Pancreas (tissue), 10 donors: Measurements from ENCODE around the gene PITRM1. TPM values are rescaled to one million over a fixed set of nuclear protein-coding genes. Genes with fewer than 3 reads are reported as not detected.
"Not testable (repeated sequence)": the region's sequence is repeated elsewhere in the genome, so short reads cannot be mapped to it uniquely, and the experiment has no call there.

Source experiments
- ATAC-seq, 4 donors: fragments of 200-7000 bp; cut with Tn5 transposase; one replicate each; pipeline versions ENCODE4 v1.8.0 to v1.9.1; 2020; ENCODE audit warnings: mild to moderate bottlenecking in 4 of 4, moderate library complexity in 4 of 4
- DNase-seq, 6 donors: peaks; one replicate each; pipeline ENCODE4 v3.0.0-alpha.2; 2020
- FAIRE-seq: peaks from 2 replicates; lab custom pipeline; 2012; peaks lifted over from hg19 to GRCh38; lab: Jason Lieb, UNC
- H3K27ac ChIP-seq, 4 donors: fragments of 200-600 bp; sonication (generic); 1 replicate in 3 of 4; 2 replicates in 1 of 4; pipeline versions ENCODE4 v1.5.0 to v1.8.0; 2020
- H3K27me3 ChIP-seq, 4 donors: fragments of 200-600 bp; one replicate each; pipeline ENCODE4 v1.8.0; 2021
- H3K36me3 ChIP-seq, 3 donors: fragments of 200-600 bp; sonication (generic) in 1 of 3; one replicate each; pipeline versions ENCODE4 v1.5.0 to v1.8.0; 2020 to 2021
- H3K4me1 ChIP-seq, 3 donors: fragments of 200-600 bp; one replicate each; pipeline ENCODE4 v1.8.0; 2021
- H3K4me3 ChIP-seq, 4 donors: fragments of 200-600 bp; sonication (generic) in 2 of 4; one replicate each; pipeline versions ENCODE4 v1.5.0 to v1.8.0; 2020 to 2021
- H3K9me3 ChIP-seq, 4 donors: fragments of 200-600 bp; one replicate each; pipeline ENCODE4 v1.8.0; 2021
- WGBS, 2 donors: extraction: QIAGEN DNeasy Blood & Tissue Kit; methylation state at CpG; one replicate each; pipeline ENCODE4 v1.1.7; 2013; 5-methylcytosine and 5-hydroxymethylcytosine counted together
- intact Hi-C, 3 donors: fragments of 100-400 bp; cut with DNase I; formaldehyde crosslinking; loops; one replicate each; pipeline versions ENCODE4 v1.11.1 to v1.14.2; 2022
- polyA plus RNA-seq, 2 donors: library from polyadenylated mRNA; stranded (reverse); fragments of 200-250 nt; gene quantifications; one replicate each; pipeline ENCODE4 v1.2.3, GENCODE V29; 2013
- total RNA-seq, 6 donors: library from RNA; stranded (reverse); fragmentation: NEBNext Ultra II Directional in 4 of 6; extraction: Animal tissue kit (Norgen Biotek cat#: 25700) in 4 of 6; gene quantifications; one replicate each; pipeline versions ENCODE4 v1.2.1 to v1.2.4, GENCODE V29; 2021 to 2023
- TF ChIP-seq, protein P1 (sequence below), 4 donors: fragments of 200-600 bp; sonication (generic) in 3 of 4; IDR thresholded peaks; one replicate each; pipeline versions ENCODE4 v1.5.0 to v1.8.0; 2021; ENCODE audit warnings: antibody characterized with exemption in 4 of 4
- donor health status: healthy with polysubstance abuse.
- donor health status: DM: no; HTN: no; CAD: no; lungs with moderate emphysema.
- donor health status: DM: no; HTN: no; CAD: no.
- donor health status: control.
- donor health status: control.
- donor health status: Bipolar disorder and iron deficiency.
- donor health status: DM: yes; HTN: yes; CAD: no.
- donor health status: DM: no; HTN: no; CAD: no.
- donor health status: DM: no; HTN: no; CAD: no.
- donor health status: DM: yes; HTN: yes; CAD: no.

The PITRM1 gene
- total and polyA plus RNA-seq, 8 donors: 24.7 to 73.6 (median 31.5) TPM

DNA sequence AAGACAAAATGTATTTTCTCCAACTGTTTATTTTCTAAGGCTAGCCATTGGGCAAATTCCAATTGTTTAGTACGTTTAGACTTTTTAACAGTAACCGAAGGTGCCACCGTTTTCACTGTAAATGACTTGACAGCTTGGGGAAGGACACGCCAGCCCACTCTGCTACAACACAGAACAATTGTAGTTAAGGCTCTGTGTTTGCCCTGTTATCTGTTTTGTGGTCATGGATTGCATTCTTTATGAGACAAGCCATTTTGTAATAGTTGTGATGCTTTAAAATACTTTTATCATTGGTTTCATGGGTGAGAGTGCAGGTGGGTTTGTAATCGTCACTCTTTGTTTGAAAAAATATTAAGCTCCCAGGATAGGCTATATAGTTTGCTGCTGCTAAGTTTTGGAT, 6.6 kb upstream of the PITRM1 start:
- ATAC-seq (no peak), FAIRE-seq (no peak), DNase-seq (no peak)
- intact Hi-C loops: no loop called here
- Histone ChIP-seq H3K27me3 (no peaks in the 10 kb centered on the region), H3K27ac (no peak overlapping the region), H3K9me3 (no peaks in the 10 kb centered on the region), H3K4me3 (no peak overlapping the region), H3K4me1 (no peaks in the 10 kb centered on the region), H3K36me3 (no peaks in the 10 kb centered on the region)
- WGBS, 2 donors: 56 to 64% methylated on average over 5 of the region's 5 CpGs
- TF ChIP-seq, protein P1, sequence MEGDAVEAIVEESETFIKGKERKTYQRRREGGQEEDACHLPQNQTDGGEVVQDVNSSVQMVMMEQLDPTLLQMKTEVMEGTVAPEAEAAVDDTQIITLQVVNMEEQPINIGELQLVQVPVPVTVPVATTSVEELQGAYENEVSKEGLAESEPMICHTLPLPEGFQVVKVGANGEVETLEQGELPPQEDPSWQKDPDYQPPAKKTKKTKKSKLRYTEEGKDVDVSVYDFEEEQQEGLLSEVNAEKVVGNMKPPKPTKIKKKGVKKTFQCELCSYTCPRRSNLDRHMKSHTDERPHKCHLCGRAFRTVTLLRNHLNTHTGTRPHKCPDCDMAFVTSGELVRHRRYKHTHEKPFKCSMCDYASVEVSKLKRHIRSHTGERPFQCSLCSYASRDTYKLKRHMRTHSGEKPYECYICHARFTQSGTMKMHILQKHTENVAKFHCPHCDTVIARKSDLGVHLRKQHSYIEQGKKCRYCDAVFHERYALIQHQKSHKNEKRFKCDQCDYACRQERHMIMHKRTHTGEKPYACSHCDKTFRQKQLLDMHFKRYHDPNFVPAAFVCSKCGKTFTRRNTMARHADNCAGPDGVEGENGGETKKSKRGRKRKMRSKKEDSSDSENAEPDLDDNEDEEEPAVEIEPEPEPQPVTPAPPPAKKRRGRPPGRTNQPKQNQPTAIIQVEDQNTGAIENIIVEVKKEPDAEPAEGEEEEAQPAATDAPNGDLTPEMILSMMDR (IDR thresholded peaks at IDR 0.05): no peak

DNA sequence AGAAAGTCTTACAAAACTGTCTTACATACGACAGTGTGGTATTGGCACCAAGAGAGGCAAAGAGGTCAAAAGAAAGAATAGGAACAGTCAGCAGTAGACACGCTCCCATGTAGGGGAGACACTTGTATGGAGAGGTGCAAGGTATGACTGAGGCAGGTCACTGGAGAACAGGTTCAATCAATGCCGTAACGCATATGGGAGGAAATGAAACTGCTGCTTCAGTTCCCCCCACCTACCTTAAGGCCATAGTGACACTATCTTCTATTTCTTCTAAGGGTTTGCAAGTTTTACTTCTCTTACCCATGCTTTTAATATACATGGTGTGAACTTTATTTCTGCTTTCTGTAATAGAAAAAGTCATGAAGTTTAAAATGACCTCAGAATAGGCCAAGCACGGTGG, 5.5 kb upstream of the PITRM1 start:
- FAIRE-seq: no peak
- WGBS, 2 donors: 77 to 88% methylated on average over 5 of the region's 5 CpGs

DNA sequence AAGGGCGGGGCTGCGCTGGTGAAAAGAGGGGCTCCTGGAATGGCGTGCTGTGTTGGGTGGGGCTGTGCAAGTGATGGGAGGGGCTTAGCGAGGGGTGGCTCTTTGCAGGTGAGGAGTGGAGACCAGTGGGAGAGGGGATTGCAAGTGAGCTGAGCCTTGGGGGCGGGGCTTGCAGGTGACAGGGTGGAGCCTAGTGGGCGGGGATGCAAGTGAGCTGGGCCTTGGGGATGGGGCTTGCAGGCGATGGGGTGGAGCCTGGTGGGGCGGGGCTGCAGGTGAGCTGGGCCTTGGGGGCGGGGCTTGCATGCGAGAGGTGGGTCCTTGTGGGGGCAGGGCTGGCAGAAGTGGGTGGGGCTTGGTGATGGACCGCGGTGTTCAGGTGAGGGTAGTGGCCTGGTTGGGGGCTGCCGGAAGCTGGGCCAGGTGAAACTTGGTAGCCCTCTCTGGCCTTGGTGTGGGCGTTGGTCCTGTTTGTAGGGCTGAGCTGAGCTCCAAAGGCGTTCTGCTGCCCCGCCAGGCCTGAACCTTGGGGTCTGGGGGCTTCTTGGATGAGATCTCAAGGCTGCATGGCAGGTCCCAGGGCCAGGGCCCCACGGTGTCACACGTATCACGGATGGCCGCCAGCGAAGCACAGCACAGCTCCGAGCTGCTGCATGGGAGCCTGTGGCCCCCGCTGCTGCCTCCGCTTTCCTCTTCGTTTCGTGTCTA, 743 bp upstream of the PITRM1 start:
- intact Hi-C loops: no loop called here
- Histone ChIP-seq H3K27ac (no peak overlapping the region), H3K36me3 (peaks cover 0 to 10% (median 0%) of the 10 kb centered on the region in 3 donors), H3K9me3 (no peaks in the 10 kb centered on the region), H3K4me3 (peak overlapping the region in 3 of 4 donors; percentile 10 to 94 (median 33)), H3K27me3 (no peaks in the 10 kb centered on the region), H3K4me1 (peaks cover 0 to 12% (median 7%) of the 10 kb centered on the region in 3 donors)
- ATAC-seq (peak; percentile 60 to 74 (median 69)), FAIRE-seq (no peak), DNase-seq (peak in 5 of 6 donors; percentile 84 to 97 (median 95))
- TF ChIP-seq, protein P1 (IDR thresholded peaks at IDR 0.05): no peak
- WGBS, 2 donors: 41 to 49% methylated on average over 22 to 26 of the region's 26 CpGs

More for the DNA sequence above, 5.5 kb upstream of the PITRM1 start:
- Histone ChIP-seq H3K9me3 (no peaks in the 10 kb centered on the region), H3K36me3 (no peaks in the 10 kb centered on the region), H3K4me3 (no peak overlapping the region), H3K27ac (no peak overlapping the region), H3K27me3 (no peaks in the 10 kb centered on the region), H3K4me1 (no peaks in the 10 kb centered on the region)
- intact Hi-C loops: no loop called here
- no peak for ATAC-seq
- TF ChIP-seq, protein P1 (IDR thresholded peaks at IDR 0.05): no peak
- no peak for DNase-seq

DNA sequence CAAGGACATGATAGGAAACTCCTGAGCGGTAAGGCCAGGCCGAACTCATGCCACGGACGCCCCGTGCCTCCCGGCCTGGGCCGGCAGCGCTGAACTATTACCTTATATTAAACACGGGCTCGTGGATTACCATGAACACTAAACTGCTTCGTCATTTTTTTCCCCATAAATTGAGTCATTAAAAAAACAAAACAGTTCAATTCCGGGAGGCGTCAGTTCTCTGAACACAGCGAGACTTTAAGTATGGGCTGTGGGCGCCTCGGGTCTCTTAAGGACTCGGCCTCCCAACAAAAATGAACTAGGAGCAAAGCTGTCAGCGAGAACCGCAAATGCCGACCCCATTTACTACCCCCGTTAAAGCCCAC, 519 bp downstream of the PITRM1 start:
- DNase-seq: no peak
- no peaks in the 10 kb centered on the region for H3K9me3 ChIP-seq
- no peaks in the 10 kb centered on the region for H3K27me3 ChIP-seq
- WGBS, 2 donors: 0 to 1% methylated on average over 21 of the region's 21 CpGs
- intact Hi-C loops: no loop called here
- H3K27ac ChIP-seq: peak overlapping the region; percentile 81 to 89 (median 86)
- peaks cover 0 to 12% (median 7%) of the 10 kb centered on the region in 3 donors for H3K4me1 ChIP-seq
- peak overlapping the region; percentile 74 to 96 (median 87) for H3K4me3 ChIP-seq
- peak; percentile 1 to 13 (median 10) for ATAC-seq
- peaks cover 0 to 14% (median 8%) of the 10 kb centered on the region in 3 donors for H3K36me3 ChIP-seq
- no peak for FAIRE-seq
- TF ChIP-seq, protein P1 (IDR thresholded peaks at IDR 0.05): no peak

DNA sequence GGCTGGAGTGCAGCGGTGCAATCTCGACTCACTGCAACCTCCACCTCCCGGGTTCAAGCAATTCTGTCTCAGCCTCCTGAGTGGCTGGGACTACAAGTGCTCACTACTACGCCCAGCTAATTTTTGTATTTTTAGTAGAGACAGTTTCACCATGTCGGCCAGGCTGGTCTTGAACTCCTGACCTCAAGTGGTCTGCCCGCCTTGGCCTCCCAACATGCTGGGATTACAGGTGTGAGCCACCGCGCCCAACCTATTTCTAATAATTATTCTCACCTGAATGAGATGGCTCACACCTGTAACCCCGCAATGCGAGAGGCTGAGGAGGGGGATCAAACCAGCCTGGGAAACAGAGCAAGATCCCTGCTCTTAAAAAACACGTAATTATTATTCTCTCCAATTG, 1.1 kb downstream of the PITRM1 start:
- Histone ChIP-seq H3K36me3 (peaks cover 0 to 20% (median 10%) of the 10 kb centered on the region in 3 donors), H3K4me1 (peaks cover 0 to 12% (median 7%) of the 10 kb centered on the region in 3 donors), H3K4me3 (peak overlapping the region; percentile 74 to 96 (median 87))
- H3K27me3 ChIP-seq, intact Hi-C loops, FAIRE-seq, H3K27ac ChIP-seq, H3K9me3 ChIP-seq, DNase-seq, ATAC-seq: not testable (repeated sequence)
- 88 to 91% methylated on average over 11 of the region's 11 CpGs for WGBS, 2 donors
